Nephron (organoid): ENCODE measurements around the gene KCNIP4.

Experiments
- H3K27ac Mint-ChIP-seq, 3 experiments: 2 replicates each; pipeline ENCODE4 v1.8.0; 2020; ENCODE audit warnings: mixed read lengths in 3 of 3, mild to moderate bottlenecking in 2 of 3, moderate library complexity in 1 of 3
- H3K27me3 Mint-ChIP-seq: 2 replicates; pipeline ENCODE4 v1.8.0; 2021; ENCODE audit warnings: low read depth, mild to moderate bottlenecking, moderate library complexity, mixed read lengths
- H3K36me3 Mint-ChIP-seq: 2 replicates; pipeline ENCODE4 v1.8.0; 2020; ENCODE audit warnings: low read depth, mixed read lengths
- H3K4me1 Mint-ChIP-seq: 2 replicates; pipeline ENCODE4 v1.8.0; 2020; ENCODE audit warnings: mixed read lengths
- H3K4me3 Mint-ChIP-seq, 3 experiments: 2 replicates each; pipeline ENCODE4 v1.8.0; 2020; ENCODE audit warnings: mild to moderate bottlenecking in 3 of 3, mixed read lengths in 3 of 3, moderate library complexity in 2 of 3
- H3K9me3 Mint-ChIP-seq: 2 replicates; pipeline ENCODE4 v1.8.0; 2020; ENCODE audit warnings: mixed read lengths
- CTCF ChIP-seq, 3 experiments: fragments of 200-600 bp; sonication (generic); IDR thresholded peaks; one replicate each; pipeline ENCODE4 v1.5.0; 2021; ENCODE audit warnings: antibody characterized with exemption in 3 of 3; ENCODE audit not compliant: unreplicated experiment in 3 of 3

Gene KCNIP4

GRCh38 chr4:21552455-21552854 is 396.1 kb downstream of the KCNIP4 start:
- Mint-ChIP-seq H3K36me3 (no peaks in the 10 kb centered on the region), H3K27ac (peak overlapping the region in 1 of 3 experiments; percentile 76), H3K27me3 (peaks cover 3% of the 10 kb centered on the region), H3K9me3 (no peaks in the 10 kb centered on the region), H3K4me1 (peaks cover 33% of the 10 kb centered on the region), H3K4me3 (no peak overlapping the region)
- TF ChIP-seq CTCF (IDR thresholded peaks at IDR 0.05; ENCODE audit: unreplicated experiment in 3 of 3) = no peak

- TF ChIP-seq CTCF (IDR thresholded peaks at IDR 0.05; ENCODE audit: unreplicated experiment in 3 of 3) = no peak
- Mint-ChIP-seq H3K27ac (peak overlapping the region in 2 of 3 experiments; percentile 49 to 95), H3K27me3 (no peaks in the 10 kb centered on the region), H3K36me3 (no peaks in the 10 kb centered on the region), H3K4me3 (peak overlapping the region in 1 of 3 experiments; percentile 69), H3K4me1 (peaks cover 13% of the 10 kb centered on the region), H3K9me3 (peaks cover 2% of the 10 kb centered on the region)
Observed at GRCh38 chr4:21544955-21545354, 403.6 kb downstream of the KCNIP4 start.

- peaks cover 2% of the 10 kb centered on the region for H3K9me3 Mint-ChIP-seq
- H3K27me3 Mint-ChIP-seq = no peaks in the 10 kb centered on the region
- H3K27ac Mint-ChIP-seq = peak overlapping the region in 2 of 3 experiments; percentile 49 to 95
- peak overlapping the region in 2 of 3 experiments; percentile 8 to 69 for H3K4me3 Mint-ChIP-seq
- H3K36me3 Mint-ChIP-seq = no peaks in the 10 kb centered on the region
- H3K4me1 Mint-ChIP-seq = peaks cover 13% of the 10 kb centered on the region
- TF ChIP-seq CTCF (IDR thresholded peaks at IDR 0.05; ENCODE audit: unreplicated experiment in 3 of 3) = no peak
Observed at GRCh38 chr4:21544415-21544814, 404.2 kb downstream of the KCNIP4 start.

GRCh38 chr4:21543514-21543913 is 405.1 kb downstream of the KCNIP4 start:
- H3K4me3 Mint-ChIP-seq = peak overlapping the region in 2 of 3 experiments; percentile 8 to 69
- peaks cover 2% of the 10 kb centered on the region for H3K9me3 Mint-ChIP-seq
- H3K27ac Mint-ChIP-seq = peak overlapping the region in 1 of 3 experiments; percentile 49
- no peaks in the 10 kb centered on the region for H3K27me3 Mint-ChIP-seq
- no peak for TF ChIP-seq CTCF (IDR thresholded peaks at IDR 0.05; ENCODE audit: unreplicated experiment in 3 of 3)
- H3K4me1 Mint-ChIP-seq = peaks cover 13% of the 10 kb centered on the region
- H3K36me3 Mint-ChIP-seq = no peaks in the 10 kb centered on the region

- Mint-ChIP-seq H3K27ac (peak overlapping the region in 1 of 3 experiments; percentile 46), H3K4me1 (peaks cover 7% of the 10 kb centered on the region), H3K9me3 (no peaks in the 10 kb centered on the region), H3K4me3 (no peak overlapping the region), H3K27me3 (no peaks in the 10 kb centered on the region), H3K36me3 (no peaks in the 10 kb centered on the region)
- no peak for TF ChIP-seq CTCF (IDR thresholded peaks at IDR 0.05; ENCODE audit: unreplicated experiment in 3 of 3)
Observed at GRCh38 chr4:21535898-21536297, 412.7 kb downstream of the KCNIP4 start.

GRCh38 chr4:21531048-21531447 is 417.5 kb downstream of the KCNIP4 start:
- no peak for TF ChIP-seq CTCF (IDR thresholded peaks at IDR 0.05; ENCODE audit: unreplicated experiment in 3 of 3)
- Mint-ChIP-seq H3K36me3 (no peaks in the 10 kb centered on the region), H3K9me3 (no peaks in the 10 kb centered on the region), H3K27me3 (no peaks in the 10 kb centered on the region), H3K4me1 (peaks cover 7% of the 10 kb centered on the region), H3K4me3 (no peak overlapping the region), H3K27ac (no peak overlapping the region)
